Naive thymus-derived CD8-positive, alpha-beta T cell (primary cell): ENCODE measurements around the gene ZGPAT. TPM values are rescaled to one million over a fixed set of nuclear protein-coding genes. Genes with fewer than 3 reads are reported as not detected.
A peak's percentile ranks its signal among the peaks of the same experiment; 100 is the strongest.

Experiments used
- ATAC-seq, 2 donors: fragments of 150-1000 bp; cut with Tn5 transposase in 1 of 2; sonication (Bioruptor Pico), chemical (Tn5 transposase) in 1 of 2; 1 replicate in 1 of 2; 2 replicates in 1 of 2; pipeline ENCODE4 v1.10.0; 2021; ENCODE audit warnings: mild to moderate bottlenecking in 2 of 2, moderate library complexity in 2 of 2
- POLR2A ChIA-PET: fragments of 350-600 bp; sonication (Branson Sonifier 250); formaldehyde crosslinking; loops from one replicate; lab custom pipeline; 2021; ENCODE audit warnings: antibody characterized with exemption; lab: Charles Lee
- DNase-seq, 10 donors: peaks; one replicate each; pipeline versions ENCODE4 v3.0.0 to v3.0.0-alpha.2; 2020 to 2022
- H3K27ac Mint-ChIP-seq, 10 donors: one replicate each; pipeline ENCODE4 v1.8.0; 2020 to 2022; ENCODE audit warnings: mild to moderate bottlenecking in 10 of 10, mixed read lengths in 10 of 10, moderate library complexity in 4 of 10, inconsistent platforms in 1 of 10
- H3K27me3 Mint-ChIP-seq, 5 donors: one replicate each; pipeline ENCODE4 v1.8.0; 2021 to 2022; ENCODE audit warnings: mixed read lengths in 5 of 5
- H3K36me3 Mint-ChIP-seq, 3 donors: one replicate each; pipeline ENCODE4 v1.8.0; 2020 to 2022; ENCODE audit warnings: mixed read lengths in 3 of 3, mild to moderate bottlenecking in 2 of 3, inconsistent platforms in 1 of 3
- H3K4me1 Mint-ChIP-seq, 4 donors: one replicate each; pipeline ENCODE4 v1.8.0; 2021 to 2022; ENCODE audit warnings: mixed read lengths in 4 of 4
- H3K4me3 Mint-ChIP-seq, 10 donors: one replicate each; pipeline ENCODE4 v1.8.0; 2020 to 2022; ENCODE audit warnings: mild to moderate bottlenecking in 10 of 10, mixed read lengths in 10 of 10, moderate library complexity in 6 of 10, inconsistent platforms in 1 of 10
- H3K9me3 Mint-ChIP-seq, 9 donors: one replicate each; pipeline ENCODE4 v1.8.0; 2020 to 2022; ENCODE audit warnings: mixed read lengths in 9 of 9, mild to moderate bottlenecking in 3 of 9, inconsistent platforms in 1 of 9, moderate library complexity in 1 of 9
- polyA plus RNA-seq, 3 donors: library from polyadenylated mRNA; unstranded; fragments of 300-500 nt; fragmentation: Illumina TruSeq; gene quantifications; one replicate each; pipeline ENCODE4 v1.2.3, GENCODE V29; 2021
- total RNA-seq, 8 experiments: library from RNA in 2 of 8; stranded (reverse) in 2 of 8; gene quantifications; one replicate each; pipeline ENCODE4 v1.2.3 and lab custom pipeline; 2021 to 2026

The ZGPAT gene
- total and polyA plus RNA-seq, 5 experiments from 2014 or later: 42.3 to 73.8 (median 52.6) TPM

DNA sequence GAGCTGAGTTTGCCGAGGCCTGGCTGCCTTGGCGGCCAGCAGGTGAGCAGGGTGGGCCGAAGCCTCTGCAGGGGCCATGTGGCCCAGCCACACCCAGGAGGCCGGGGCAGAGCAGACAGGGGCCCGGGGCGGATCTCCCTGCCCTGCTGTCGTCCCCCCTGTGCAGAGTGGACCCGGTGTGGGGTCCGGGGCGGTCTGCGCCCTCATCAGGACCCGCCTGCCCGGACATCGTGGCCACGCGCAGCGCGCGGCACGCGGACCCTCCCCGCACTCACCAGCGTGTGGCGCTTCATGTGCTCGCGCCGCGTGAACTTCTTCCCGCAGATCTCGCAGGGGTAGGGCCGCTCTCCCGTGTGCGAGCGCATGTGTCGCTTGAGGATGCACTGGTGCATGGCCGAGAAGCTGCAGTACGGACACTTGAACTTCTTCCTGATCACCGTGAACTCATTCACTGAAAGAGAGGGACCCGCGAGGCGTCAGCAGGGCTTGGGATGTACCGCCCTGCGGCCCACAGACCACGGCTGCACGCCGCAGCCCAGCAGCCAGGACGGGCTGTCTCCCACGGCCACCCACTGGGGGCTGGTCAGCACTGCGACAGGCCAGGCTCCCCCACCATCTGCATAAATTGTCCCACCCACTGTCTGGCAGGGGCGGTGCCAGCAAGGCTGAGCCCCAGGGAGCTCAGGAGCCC lies 44.7 kb downstream of the ZGPAT start:
- peak overlapping the region in 2 of 10 donors; percentile 15 to 72 for H3K4me3 Mint-ChIP-seq
- DNase-seq (no peak), ATAC-seq (no peak)
- POLR2A ChIA-PET: interaction anchor here (1.3 to 4.5 kb wide), 4 partner anchors 14 to 113 kb away, joined by 3 to 137 read pairs (median 15); partner anchors contain the start of genes ARFRP1, LIME1, SLC2A4RG and ZGPAT
- peaks cover 25 to 63% (median 43%) of the 10 kb centered on the region in 4 donors for H3K4me1 Mint-ChIP-seq
- H3K27me3 Mint-ChIP-seq: no peaks in the 10 kb centered on the region
- H3K36me3 Mint-ChIP-seq: no peaks in the 10 kb centered on the region
- peak overlapping the region in 2 of 10 donors; percentile 20 to 47 for H3K27ac Mint-ChIP-seq
- H3K9me3 Mint-ChIP-seq: no peaks in the 10 kb centered on the region

- no peaks in the 10 kb centered on the region for H3K36me3 Mint-ChIP-seq
- no peaks in the 10 kb centered on the region for H3K27me3 Mint-ChIP-seq
- H3K4me3 Mint-ChIP-seq: peak overlapping the region in 1 of 10 donors; percentile 9
- no peak for DNase-seq
- peaks cover 24 to 63% (median 42%) of the 10 kb centered on the region in 4 donors for H3K4me1 Mint-ChIP-seq
- no peaks in the 10 kb centered on the region for H3K9me3 Mint-ChIP-seq
- POLR2A ChIA-PET: interaction anchor here (1.6 to 4.1 kb wide), 2 partner anchors 45 to 114 kb away, joined by 3 to 26 read pairs; partner anchors contain the start of genes ARFRP1 and ZGPAT
- ATAC-seq: no peak
- peak overlapping the region in 6 of 10 donors; percentile 16 to 47 (median 30) for H3K27ac Mint-ChIP-seq
Observed at GRCh38 chr20:63753381-63753780, 45.5 kb downstream of the ZGPAT start.

DNA sequence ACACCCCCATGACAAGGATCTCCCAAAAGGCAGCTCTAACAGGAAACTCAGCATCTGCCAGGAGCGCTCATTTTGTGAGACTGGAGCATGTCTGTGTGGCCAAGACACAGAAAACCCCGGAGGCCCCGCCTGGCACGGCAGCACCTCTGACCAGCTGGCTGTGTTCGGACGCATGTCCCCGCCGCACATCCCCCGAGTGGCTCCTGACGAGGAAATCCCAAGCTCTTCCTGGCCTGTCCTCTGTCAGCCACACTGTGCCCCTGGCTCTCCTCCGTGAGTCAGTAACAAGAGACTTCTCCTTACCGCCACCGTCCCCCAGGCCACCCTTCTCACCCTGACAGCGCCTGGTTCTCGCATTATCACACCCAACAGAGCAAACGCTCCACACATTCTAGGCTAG lies 46.2 kb downstream of the ZGPAT start:
- H3K27ac Mint-ChIP-seq: peak overlapping the region in 3 of 10 donors; percentile 16 to 56 (median 29)
- ATAC-seq: no peak
- H3K27me3 Mint-ChIP-seq: no peaks in the 10 kb centered on the region
- H3K36me3 Mint-ChIP-seq: no peaks in the 10 kb centered on the region
- peaks cover 22 to 57% (median 37%) of the 10 kb centered on the region in 4 donors for H3K4me1 Mint-ChIP-seq
- H3K9me3 Mint-ChIP-seq: no peaks in the 10 kb centered on the region
- DNase-seq: no peak
- peak overlapping the region in 1 of 10 donors; percentile 13 for H3K4me3 Mint-ChIP-seq
- POLR2A ChIA-PET: interaction anchor here (1.6 to 4.1 kb wide), 2 partner anchors 46 to 115 kb away, joined by 3 to 26 read pairs; partner anchors contain the start of genes ARFRP1 and ZGPAT

DNA sequence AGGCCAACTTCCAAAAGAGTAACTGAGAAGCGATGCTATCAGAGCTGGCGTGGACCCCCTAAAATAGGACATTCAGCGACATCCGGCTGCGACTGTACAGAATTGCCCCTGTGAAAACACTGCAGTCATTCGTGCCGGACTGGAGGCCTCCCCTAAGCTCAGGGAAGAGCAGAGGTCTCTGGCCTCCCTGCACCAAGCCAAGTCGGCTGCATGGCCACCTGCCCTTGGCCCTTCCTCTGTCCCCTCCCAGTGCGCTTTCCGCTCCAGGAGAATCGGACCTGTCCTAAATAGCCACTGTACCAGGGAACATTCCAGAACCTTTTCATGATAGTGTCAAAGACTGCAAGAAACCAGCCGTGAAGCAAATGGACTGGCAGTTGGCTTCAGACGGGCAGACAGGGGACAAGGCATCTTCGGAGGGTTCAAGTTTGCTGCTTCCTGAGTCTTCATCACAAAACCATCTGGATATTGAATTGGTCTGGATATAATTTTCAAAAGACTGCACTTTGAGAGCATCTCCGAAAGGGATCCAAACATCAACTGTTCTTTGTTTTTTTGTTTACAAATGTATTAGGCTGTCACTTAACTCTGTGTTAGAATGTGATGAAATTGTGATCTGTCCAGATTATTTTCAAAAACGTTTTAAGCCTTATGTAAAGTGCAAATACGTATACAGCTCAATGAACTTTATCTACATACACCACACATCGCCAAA lies 48.3 kb downstream of the ZGPAT start:
- no peak for DNase-seq
- ATAC-seq: no peak
- Mint-ChIP-seq H3K27me3 (no peaks in the 10 kb centered on the region), H3K4me1 (peaks cover 16 to 39% (median 23%) of the 10 kb centered on the region in 4 donors), H3K4me3 (peak overlapping the region in 2 of 10 donors; percentile 16 to 44), H3K9me3 (no peaks in the 10 kb centered on the region), H3K36me3 (no peaks in the 10 kb centered on the region), H3K27ac (peak overlapping the region in 1 of 10 donors; percentile 70)
- POLR2A ChIA-PET: interaction anchor here (0.6 to 1.2 kb wide), 5 partner anchors 9 to 52 kb away, joined by 3 to 5 read pairs (median 3); partner anchors contain the start of genes ARFRP1 and ZGPAT

GRCh38 chr20:63756648-63756991 lies 48.8 kb downstream of the ZGPAT start:
- Mint-ChIP-seq H3K4me3 (peak overlapping the region in 2 of 10 donors; percentile 16 to 44), H3K27me3 (no peaks in the 10 kb centered on the region), H3K9me3 (no peaks in the 10 kb centered on the region), H3K4me1 (peaks cover 13 to 36% (median 20%) of the 10 kb centered on the region in 4 donors), H3K27ac (peak overlapping the region in 1 of 10 donors; percentile 70), H3K36me3 (no peaks in the 10 kb centered on the region)
- POLR2A ChIA-PET: interaction anchor here (0.6 kb wide), 1 partner anchor 49 kb away, joined by 3 read pairs; the partner anchor contains the start of genes ARFRP1 and ZGPAT
- DNase-seq (peak in 2 of 10 donors; percentile 33 to 53), ATAC-seq (peak in 1 of 2 donors; percentile 85)

DNA sequence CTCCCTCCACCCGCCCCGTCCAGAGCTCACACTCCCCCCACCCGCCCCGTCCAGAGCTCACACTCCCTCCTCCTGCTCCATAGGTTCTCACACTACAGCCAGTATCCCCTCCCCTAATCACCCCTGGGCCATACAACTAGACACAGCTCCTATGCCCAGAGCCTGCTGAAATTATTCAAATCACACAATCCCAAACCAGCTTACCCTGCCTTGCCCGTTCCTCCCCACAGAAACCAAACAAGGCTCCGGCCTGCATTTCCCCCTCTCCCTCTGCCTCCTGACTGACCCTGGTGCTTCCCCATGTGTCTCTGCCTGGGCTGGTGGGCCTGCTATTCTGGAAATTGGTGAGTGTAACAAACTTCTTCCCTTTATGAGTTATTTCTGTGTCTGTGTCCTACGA lies 50.3 kb downstream of the ZGPAT start:
- Mint-ChIP-seq H3K9me3 (no peaks in the 10 kb centered on the region), H3K27ac (peak overlapping the region in 2 of 10 donors; percentile 13 to 38), H3K36me3 (no peaks in the 10 kb centered on the region), H3K27me3 (no peaks in the 10 kb centered on the region), H3K4me1 (peaks cover 9 to 30% (median 14%) of the 10 kb centered on the region in 4 donors), H3K4me3 (peak overlapping the region in 1 of 10 donors; percentile 24)
- ATAC-seq (no peak), DNase-seq (no peak)
- POLR2A ChIA-PET: interaction anchor here (1.1 kb wide), 1 partner anchor 21 kb away, joined by 3 read pairs; the partner anchor contains the start of gene LIME1

DNA sequence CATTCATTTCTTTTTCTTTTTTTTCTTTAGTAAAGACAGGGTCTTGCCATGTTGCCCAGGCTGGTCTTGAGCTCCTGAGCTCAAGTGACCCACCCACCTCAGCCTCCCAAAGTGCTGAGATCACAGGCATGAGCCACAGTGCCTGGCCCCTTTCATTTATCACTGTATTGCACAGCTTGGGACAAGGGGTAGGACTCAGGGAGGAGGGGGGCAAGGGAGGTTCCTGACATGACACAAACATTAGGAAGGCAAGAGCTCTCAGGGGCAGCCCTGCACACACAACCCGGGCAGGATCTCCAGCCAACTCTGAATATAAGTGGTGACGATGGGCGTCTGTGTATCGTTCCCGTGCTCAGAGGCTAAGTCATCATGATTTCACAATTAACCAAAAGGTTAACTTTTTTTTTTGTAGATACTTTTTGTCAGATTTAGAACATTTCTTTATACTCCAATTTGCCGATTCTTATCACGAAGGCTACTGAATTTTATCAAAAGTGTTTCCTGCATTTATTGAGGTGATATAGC lies 51.6 kb downstream of the ZGPAT start:
- Mint-ChIP-seq H3K27ac (no peak overlapping the region), H3K9me3 (no peaks in the 10 kb centered on the region), H3K4me3 (no peak overlapping the region), H3K4me1 (peaks cover 6 to 23% (median 10%) of the 10 kb centered on the region in 4 donors), H3K36me3 (no peaks in the 10 kb centered on the region), H3K27me3 (no peaks in the 10 kb centered on the region)
- no peak for DNase-seq
- POLR2A ChIA-PET: no interaction called here
- ATAC-seq: no peak

- H3K36me3 Mint-ChIP-seq: no peaks in the 10 kb centered on the region
- no peak overlapping the region for H3K27ac Mint-ChIP-seq
- POLR2A ChIA-PET: interaction anchor here (1.3 kb wide), 1 partner anchor 10 kb away, joined by 5 read pairs; no protein-coding TSS in a partner anchor
- ATAC-seq (no peak), DNase-seq (no peak)
- H3K27me3 Mint-ChIP-seq: no peaks in the 10 kb centered on the region
- H3K4me1 Mint-ChIP-seq: no peaks in the 10 kb centered on the region
- H3K9me3 Mint-ChIP-seq: no peaks in the 10 kb centered on the region
- no peak overlapping the region for H3K4me3 Mint-ChIP-seq
Observed at GRCh38 chr20:63765082-63765873, 57.4 kb downstream of the ZGPAT start.

DNA sequence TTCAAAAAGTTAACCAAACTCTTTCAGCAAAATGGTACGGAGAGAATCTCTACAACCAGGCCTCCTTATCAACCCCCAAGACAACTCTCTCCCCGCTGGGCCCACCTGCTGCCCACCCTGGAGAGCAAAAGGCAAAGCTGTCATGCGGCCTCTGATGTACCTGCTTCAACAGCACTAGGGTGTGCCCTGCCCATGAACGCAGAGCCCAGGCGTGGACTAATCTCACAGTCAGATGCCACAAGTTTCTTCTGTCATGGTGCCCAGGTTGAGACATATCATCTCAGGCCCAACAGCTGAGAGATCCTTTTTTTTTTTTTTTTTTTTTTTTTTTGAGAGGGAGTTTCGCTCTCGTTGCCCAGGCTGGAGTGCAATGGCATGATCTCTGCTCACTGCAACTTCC lies 58.1 kb downstream of the ZGPAT start:
- no peak overlapping the region for H3K27ac Mint-ChIP-seq
- H3K9me3 Mint-ChIP-seq: no peaks in the 10 kb centered on the region
- H3K4me3 Mint-ChIP-seq: no peak overlapping the region
- no peaks in the 10 kb centered on the region for H3K36me3 Mint-ChIP-seq
- ATAC-seq (no peak), DNase-seq (no peak)
- H3K4me1 Mint-ChIP-seq: no peaks in the 10 kb centered on the region
- no peaks in the 10 kb centered on the region for H3K27me3 Mint-ChIP-seq
- POLR2A ChIA-PET: no interaction called here

- Mint-ChIP-seq H3K4me1 (no peaks in the 10 kb centered on the region), H3K27me3 (no peaks in the 10 kb centered on the region), H3K4me3 (no peak overlapping the region), H3K36me3 (no peaks in the 10 kb centered on the region), H3K9me3 (no peaks in the 10 kb centered on the region), H3K27ac (no peak overlapping the region)
- POLR2A ChIA-PET: no interaction called here
- DNase-seq (no peak), ATAC-seq (no peak)
Observed at GRCh38 chr20:63766695-63767426, 59.0 kb downstream of the ZGPAT start.

GRCh38 chr20:63767456-63767855 lies 59.6 kb downstream of the ZGPAT start:
- ATAC-seq (no peak), DNase-seq (no peak)
- POLR2A ChIA-PET: no interaction called here
- Mint-ChIP-seq H3K9me3 (no peaks in the 10 kb centered on the region), H3K27me3 (no peaks in the 10 kb centered on the region), H3K27ac (no peak overlapping the region), H3K4me3 (no peak overlapping the region), H3K36me3 (no peaks in the 10 kb centered on the region), H3K4me1 (no peaks in the 10 kb centered on the region)
